GM23338 (cell line): ENCODE measurements around the gene DPH6. TPM values are rescaled to one million over a fixed set of nuclear protein-coding genes. Genes with fewer than 3 reads are reported as not detected.

Experiments
- ATAC-seq: fragments of 200-7000 bp; cut with Tn5 transposase; 3 replicates; pipeline ENCODE4 v1.9.1; 2020
- DNase-seq: peaks from one replicate; pipeline ENCODE4 v3.0.0-alpha.2; 2015; ENCODE audit warnings: low spot score
- H2AFZ ChIP-seq: fragments of 200-600 bp; sonication (generic); 2 replicates; pipeline ENCODE4 v1.8.0; 2016; ENCODE audit warnings: antibody characterized with exemption, mild to moderate bottlenecking, moderate library complexity
- H3F3A ChIP-seq: fragments of 200-600 bp; sonication (generic); replicated peaks from 2 replicates; pipeline ENCODE4 v1.8.0; 2017; ENCODE audit warnings: antibody characterized with exemption, mixed run types, low read depth
- H3K27ac ChIP-seq: fragments of 200-600 bp; sonication (generic); 2 replicates; pipeline ENCODE4 v1.6.1; 2016; ENCODE audit warnings: low read depth
- H3K27me3 ChIP-seq: fragments of 200-600 bp; sonication (generic); 2 replicates; pipeline ENCODE4 v1.8.0; 2016; ENCODE audit warnings: mild to moderate bottlenecking, mixed run types, moderate library complexity; ENCODE audit not compliant: insufficient read depth
- H3K36me3 ChIP-seq: fragments of 200-600 bp; sonication (generic); 2 replicates; pipeline ENCODE4 v1.8.0; 2016; ENCODE audit warnings: mild to moderate bottlenecking; ENCODE audit not compliant: insufficient read depth
- H3K4me1 ChIP-seq: fragments of 200-600 bp; sonication (generic); 2 replicates; pipeline ENCODE4 v1.8.0; 2016; ENCODE audit warnings: mild to moderate bottlenecking, moderate library complexity; ENCODE audit not compliant: insufficient read depth
- H3K4me2 ChIP-seq: fragments of 200-600 bp; sonication (generic); 2 replicates; pipeline ENCODE4 v1.7.1; 2017; ENCODE audit warnings: mixed run types
- H3K4me3 ChIP-seq: fragments of 200-600 bp; sonication (generic); 2 replicates; pipeline ENCODE4 v1.6.1; 2016; ENCODE audit warnings: mixed run types
- H3K79me2 ChIP-seq: fragments of 200-600 bp; sonication (generic); replicated peaks from 2 replicates; pipeline ENCODE4 v1.8.0; 2017; ENCODE audit warnings: mild to moderate bottlenecking; ENCODE audit not compliant: insufficient read depth
- H3K9me2 ChIP-seq: fragments of 200-600 bp; sonication (generic); 2 replicates; pipeline ENCODE4 v1.8.0; 2017; ENCODE audit not compliant: insufficient read depth
- H4K20me1 ChIP-seq: fragments of 200-600 bp; sonication (generic); replicated peaks from 2 replicates; pipeline ENCODE4 v1.8.0; 2017; ENCODE audit warnings: mild to moderate bottlenecking; ENCODE audit not compliant: insufficient read depth
- H3K27ac Mint-ChIP-seq: 2 replicates; pipeline ENCODE4 v1.8.0; 2020; ENCODE audit warnings: inconsistent platforms, mild to moderate bottlenecking, moderate library complexity, mixed read lengths
- H3K27me3 Mint-ChIP-seq: 3 replicates; pipeline ENCODE4 v1.8.0; 2022; ENCODE audit warnings: low read depth, mild to moderate bottlenecking, moderate library complexity, mixed read lengths, inconsistent platforms; ENCODE audit not compliant: insufficient read depth, poor library complexity
- H3K36me3 Mint-ChIP-seq: 3 replicates; pipeline ENCODE4 v1.8.0; 2021; ENCODE audit warnings: low read depth, mild to moderate bottlenecking, inconsistent platforms, moderate library complexity, mixed read lengths
- H3K4me1 Mint-ChIP-seq: 3 replicates; pipeline ENCODE4 v1.8.0; 2020; ENCODE audit warnings: mild to moderate bottlenecking, inconsistent platforms, mixed read lengths
- H3K4me3 Mint-ChIP-seq: 3 replicates; pipeline ENCODE4 v1.8.0; 2021; ENCODE audit warnings: moderate library complexity, mild to moderate bottlenecking, inconsistent platforms, mixed read lengths
- H3K9me3 Mint-ChIP-seq: 3 replicates; pipeline ENCODE4 v1.8.0; 2020; ENCODE audit warnings: moderate library complexity, mild to moderate bottlenecking, inconsistent platforms, mixed read lengths
- CREB1 ChIP-seq: fragments of 250-450 bp; sonication (Bioruptor Pico); IDR thresholded peaks from 2 replicates; pipeline ENCODE4 v1.5.0; 2020; ENCODE audit warnings: low read depth, mild to moderate bottlenecking, moderate library complexity
- CTCF ChIP-seq, 2 experiments: fragments of 200-600 bp in 1 of 2; sonication (generic) in 1 of 2; conservative IDR thresholded peaks; 2 replicates each; pipeline versions ENCODE4 v1.5.1 to v1.6.1; 2016 to 2017; ENCODE audit warnings: antibody characterized with exemption in 2 of 2, low read depth in 2 of 2, mild to moderate bottlenecking in 2 of 2, moderate library complexity in 1 of 2
- ETS1 ChIP-seq: IDR thresholded peaks from 2 replicates; pipeline ENCODE4 v1.6.1; 2016; ENCODE audit warnings: antibody characterized with exemption
- EZH2 ChIP-seq: fragments of 200-600 bp; sonication (generic); IDR thresholded peaks from one replicate; pipeline ENCODE4 v1.8.0; 2017; ENCODE audit warnings: antibody characterized with exemption, mild to moderate bottlenecking, low read depth; ENCODE audit not compliant: unreplicated experiment
- EZH2phosphoT487 ChIP-seq: fragments of 200-600 bp; sonication (generic); IDR thresholded peaks from one replicate; pipeline ENCODE4 v1.8.1; 2018; ENCODE audit warnings: antibody characterized with exemption; ENCODE audit not compliant: unreplicated experiment
- JUNB ChIP-seq: IDR thresholded peaks from one replicate; pipeline ENCODE4 v1.6.1; 2016; ENCODE audit warnings: antibody characterized with exemption; ENCODE audit not compliant: unreplicated experiment
- NANOG ChIP-seq: IDR thresholded peaks from 2 replicates; pipeline ENCODE4 v1.6.1; 2016; ENCODE audit warnings: antibody characterized with exemption, borderline replicate concordance
- POLR2AphosphoS5 ChIP-seq: IDR thresholded peaks from 2 replicates; pipeline ENCODE4 v1.6.1; 2016; ENCODE audit warnings: antibody characterized with exemption, low read depth
- REST ChIP-seq: IDR thresholded peaks from one replicate; pipeline ENCODE4 v1.6.1; 2018; ENCODE audit warnings: antibody characterized with exemption; ENCODE audit not compliant: unreplicated experiment
- STAT1 ChIP-seq: IDR thresholded peaks from one replicate; pipeline ENCODE4 v1.6.1; 2016; ENCODE audit warnings: antibody characterized with exemption; ENCODE audit not compliant: unreplicated experiment
- ZNF114 ChIP-seq: fragments of 250-450 bp; sonication (Bioruptor Pico); IDR thresholded peaks from 2 replicates; pipeline ENCODE4 v1.5.0; 2020; ENCODE audit warnings: mild to moderate bottlenecking, moderate library complexity
- ZNF331 ChIP-seq: fragments of 250-450 bp; sonication (Bioruptor Pico); IDR thresholded peaks from 2 replicates; pipeline ENCODE4 v1.5.0; 2020; ENCODE audit warnings: low read depth, mild to moderate bottlenecking, moderate library complexity
- ZNF462 ChIP-seq: fragments of 250-450 bp; sonication (Bioruptor Pico); IDR thresholded peaks from 2 replicates; pipeline ENCODE4 v1.5.0; 2020; ENCODE audit warnings: mild to moderate bottlenecking, moderate library complexity
- polyA plus RNA-seq: library from polyadenylated mRNA; unstranded; fragments of >200 nt; fragmentation: Nextera tagmentation; extraction: Ambion mirVana; gene quantifications from 2 replicates; pipeline ENCODE4 v1.2.1, GENCODE V29; 2016
- total RNA-seq: library from RNA; depleted of rRNA; stranded (reverse); fragments of >200 nt; shearing (Covaris generic); gene quantifications from 2 replicates; pipeline ENCODE4 v1.2.3, GENCODE V29; 2014

DPH6 gene
- total and polyA plus RNA-seq, 2 experiments from 2014 or later, result 37.9 to 46.9 TPM

GRCh38 chr15:35540885-35541284 lies 5.1 kb downstream of the DPH6 start:
- Histone ChIP-seq H3K4me1 (peaks cover 8% of the 10 kb centered on the region), H4K20me1 (no peaks in the 10 kb centered on the region), H3F3A (no peaks in the 10 kb centered on the region), H3K27ac (no peak overlapping the region), H3K36me3 (no peaks in the 10 kb centered on the region), H3K4me3 (no peak overlapping the region), H3K27me3 (no peaks in the 10 kb centered on the region), H3K9me2 (no peaks in the 10 kb centered on the region), H3K79me2 (0 out of 2 replicates have a peak, but pooled peaks cover 3% of the 10 kb centered on the region), H2AFZ (no peak overlapping the region), H3K4me2 (no peak overlapping the region)
- Mint-ChIP-seq H3K36me3 (no peaks in the 10 kb centered on the region; the same call in 2 of the 3 replicates), H3K27ac (no peak overlapping the region), H3K27me3 (no peaks in the 10 kb centered on the region), H3K4me1 (peaks cover 4% of the 10 kb centered on the region; the same call in 2 of the 3 replicates), H3K4me3 (no peak overlapping the region), H3K9me3 (no peaks in the 10 kb centered on the region; the same call in 2 of the 3 replicates)
- no peak for ATAC-seq
- no peak for DNase-seq
- no peak for TF ChIP-seq EZH2
- no peak for TF ChIP-seq NANOG
- TF ChIP-seq POLR2AphosphoS5, result no peak
- no peak for TF ChIP-seq STAT1
- no peak for TF ChIP-seq CREB1 (CRISPR knock-in tag)
- TF ChIP-seq ZNF114, result no peak
- no peak for TF ChIP-seq ETS1
- TF ChIP-seq ZNF331 (CRISPR knock-in tag), result no peak
- TF ChIP-seq REST, result no peak
- TF ChIP-seq JUNB, result no peak
- no peak for TF ChIP-seq EZH2phosphoT487
- TF ChIP-seq ZNF462, result no peak
- no peak for TF ChIP-seq CTCF (conservative IDR thresholded peaks at IDR 0.05; ENCODE audit: low read depth in 2 of 2)
